BLaER1 (cell line): Measurements from ENCODE around the gene SLC5A3.
A peak's percentile ranks its signal among the peaks of the same experiment; 100 is the strongest.

Experiments
- H3K27ac ChIP-seq: shearing (Covaris generic); formaldehyde crosslinking; 2 replicates; pipeline ENCODE4 v1.8.1; 2022
- H3K27me3 ChIP-seq: shearing (Covaris generic); formaldehyde crosslinking; 2 replicates; pipeline ENCODE4 v1.8.1; 2022
- H3K36me3 ChIP-seq: shearing (Covaris generic); formaldehyde crosslinking; 2 replicates; pipeline ENCODE4 v1.8.1; 2022
- H3K4me1 ChIP-seq: shearing (Covaris generic); formaldehyde crosslinking; 2 replicates; pipeline ENCODE4 v1.8.1; 2022
- H3K4me2 ChIP-seq: shearing (Covaris generic); formaldehyde crosslinking; 2 replicates; pipeline ENCODE4 v1.8.1; 2022
- H3K4me3 ChIP-seq: shearing (Covaris generic); formaldehyde crosslinking; 2 replicates; pipeline ENCODE4 v1.8.1; 2022
- H3K9ac ChIP-seq: shearing (Covaris generic); formaldehyde crosslinking; 2 replicates; pipeline ENCODE4 v1.8.1; 2022
- H3K9me3 ChIP-seq: shearing (Covaris generic); formaldehyde crosslinking; 2 replicates; pipeline ENCODE4 v1.8.1; 2022
- H4K20me1 ChIP-seq: shearing (Covaris generic); formaldehyde crosslinking; 2 replicates; pipeline ENCODE4 v1.8.1; 2022
- Cebpa-rat ChIP-seq: shearing (Covaris generic); IDR thresholded peaks from 2 replicates; pipeline ENCODE4 v1.8.1; 2022

The SLC5A3 gene

GRCh38 chr21:34065027-34065426 lies 8.4 kb upstream of the SLC5A3 start:
- no peak overlapping the region for H3K4me2 ChIP-seq
- H4K20me1 ChIP-seq, result no peaks in the 10 kb centered on the region
- H3K9ac ChIP-seq, result no peak overlapping the region
- no peak overlapping the region for H3K27ac ChIP-seq
- H3K9me3 ChIP-seq, result peaks cover 4% of the 10 kb centered on the region; the same call in 1 of the 2 replicates
- H3K27me3 ChIP-seq, result no peaks in the 10 kb centered on the region
- no peaks in the 10 kb centered on the region for H3K36me3 ChIP-seq
- H3K4me1 ChIP-seq, result no peaks in the 10 kb centered on the region
- H3K4me3 ChIP-seq, result no peak overlapping the region
- TF ChIP-seq Cebpa-rat, result no peak

DNA sequence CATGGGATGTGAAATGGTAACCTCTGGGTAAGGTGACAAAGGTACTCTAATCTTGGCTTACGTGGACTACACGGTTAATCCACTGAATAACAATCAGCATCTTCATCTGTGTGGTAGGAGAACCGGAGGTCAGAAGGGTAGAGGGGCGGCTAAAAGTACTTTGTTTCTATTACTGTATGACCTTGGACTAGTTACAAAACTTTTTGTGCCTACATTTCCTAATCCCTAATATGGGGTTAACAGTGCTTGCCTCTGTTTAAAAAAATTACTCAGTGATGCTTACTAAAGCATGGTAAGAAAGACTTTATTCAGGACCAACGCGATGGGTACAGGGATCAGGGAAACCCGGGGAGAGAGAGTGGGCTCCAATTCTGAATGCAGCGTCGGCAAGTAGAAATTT lies 1.7 kb upstream of the SLC5A3 start:
- no peaks in the 10 kb centered on the region for H3K27me3 ChIP-seq
- no peak for TF ChIP-seq Cebpa-rat
- peaks cover 30% of the 10 kb centered on the region for H3K4me1 ChIP-seq
- peaks cover 8% of the 10 kb centered on the region; the same call in 1 of the 2 replicates for H3K36me3 ChIP-seq
- H3K9ac ChIP-seq, result no peak overlapping the region
- H3K4me3 ChIP-seq, result no peak overlapping the region
- H3K9me3 ChIP-seq, result peaks cover 4% of the 10 kb centered on the region; the same call in 1 of the 2 replicates
- H4K20me1 ChIP-seq, result peaks cover 32% of the 10 kb centered on the region
- no peak overlapping the region for H3K4me2 ChIP-seq
- H3K27ac ChIP-seq, result no peak overlapping the region

DNA sequence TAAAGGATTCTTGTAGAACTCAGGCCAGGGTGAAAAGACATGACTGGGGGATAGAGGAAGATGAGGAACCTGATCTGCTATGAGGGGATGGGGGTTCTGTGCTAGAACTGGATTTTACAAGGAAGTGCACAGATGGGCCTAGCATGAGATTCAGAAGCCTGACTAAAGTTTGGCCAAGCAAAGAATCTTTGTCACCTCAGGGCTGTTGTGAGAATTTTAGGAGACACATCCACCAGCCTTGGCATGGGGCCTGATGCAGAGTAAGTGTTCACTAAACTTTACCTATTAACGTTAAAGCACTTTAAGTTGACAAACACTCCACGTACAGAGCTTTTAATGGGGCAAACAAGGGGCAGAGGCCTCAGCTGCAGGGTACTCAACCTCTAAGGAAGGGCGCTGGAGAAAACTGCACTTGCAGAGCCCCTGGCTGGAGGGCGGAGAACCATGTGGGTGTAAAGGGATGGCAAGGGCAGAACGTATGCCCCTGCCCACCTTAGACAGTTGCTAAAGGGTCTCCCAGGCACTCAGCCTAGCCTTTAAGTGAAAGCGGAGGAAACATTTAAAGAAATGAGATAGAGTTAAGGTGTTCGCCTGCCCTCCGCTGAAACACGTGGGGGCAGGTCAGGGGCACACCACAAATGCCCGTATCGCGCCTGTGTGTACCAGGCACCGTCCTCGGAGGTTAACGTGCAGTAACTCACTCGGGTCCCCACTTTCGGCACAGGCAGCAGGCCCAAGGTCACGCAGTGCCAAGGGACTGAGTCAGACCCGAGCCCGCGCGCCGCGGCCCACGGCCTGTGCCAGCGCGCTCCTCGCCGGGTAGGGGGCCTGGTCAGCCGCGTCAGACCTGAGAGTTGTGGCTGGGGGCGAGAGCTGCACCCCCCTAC lies 990 bp upstream of the SLC5A3 start:
- TF ChIP-seq Cebpa-rat, result no peak
- peak overlapping the region; percentile 75 for H3K27ac ChIP-seq
- H3K36me3 ChIP-seq, result peaks cover 8% of the 10 kb centered on the region; the same call in 1 of the 2 replicates
- peaks cover 39% of the 10 kb centered on the region for H4K20me1 ChIP-seq
- peak overlapping the region; percentile 78 for H3K4me2 ChIP-seq
- peak overlapping the region; percentile 72 for H3K9ac ChIP-seq
- no peaks in the 10 kb centered on the region for H3K9me3 ChIP-seq
- H3K4me3 ChIP-seq, result peak overlapping the region; percentile 93
- H3K27me3 ChIP-seq, result no peaks in the 10 kb centered on the region
- peaks cover 37% of the 10 kb centered on the region for H3K4me1 ChIP-seq

GRCh38 chr21:34073749-34074282 lies 438 bp downstream of the SLC5A3 start:
- peak overlapping the region; percentile 97 for H3K4me2 ChIP-seq
- H3K9ac ChIP-seq, result peak overlapping the region; percentile 84
- H4K20me1 ChIP-seq, result peaks cover 53% of the 10 kb centered on the region
- peak overlapping the region; percentile 86 for H3K27ac ChIP-seq
- TF ChIP-seq Cebpa-rat, result no peak
- H3K4me3 ChIP-seq, result peak overlapping the region; percentile 93
- peaks cover 51% of the 10 kb centered on the region for H3K4me1 ChIP-seq
- H3K9me3 ChIP-seq, result no peaks in the 10 kb centered on the region
- H3K36me3 ChIP-seq, result peaks cover 8% of the 10 kb centered on the region; the same call in 1 of the 2 replicates
- H3K27me3 ChIP-seq, result no peaks in the 10 kb centered on the region

DNA sequence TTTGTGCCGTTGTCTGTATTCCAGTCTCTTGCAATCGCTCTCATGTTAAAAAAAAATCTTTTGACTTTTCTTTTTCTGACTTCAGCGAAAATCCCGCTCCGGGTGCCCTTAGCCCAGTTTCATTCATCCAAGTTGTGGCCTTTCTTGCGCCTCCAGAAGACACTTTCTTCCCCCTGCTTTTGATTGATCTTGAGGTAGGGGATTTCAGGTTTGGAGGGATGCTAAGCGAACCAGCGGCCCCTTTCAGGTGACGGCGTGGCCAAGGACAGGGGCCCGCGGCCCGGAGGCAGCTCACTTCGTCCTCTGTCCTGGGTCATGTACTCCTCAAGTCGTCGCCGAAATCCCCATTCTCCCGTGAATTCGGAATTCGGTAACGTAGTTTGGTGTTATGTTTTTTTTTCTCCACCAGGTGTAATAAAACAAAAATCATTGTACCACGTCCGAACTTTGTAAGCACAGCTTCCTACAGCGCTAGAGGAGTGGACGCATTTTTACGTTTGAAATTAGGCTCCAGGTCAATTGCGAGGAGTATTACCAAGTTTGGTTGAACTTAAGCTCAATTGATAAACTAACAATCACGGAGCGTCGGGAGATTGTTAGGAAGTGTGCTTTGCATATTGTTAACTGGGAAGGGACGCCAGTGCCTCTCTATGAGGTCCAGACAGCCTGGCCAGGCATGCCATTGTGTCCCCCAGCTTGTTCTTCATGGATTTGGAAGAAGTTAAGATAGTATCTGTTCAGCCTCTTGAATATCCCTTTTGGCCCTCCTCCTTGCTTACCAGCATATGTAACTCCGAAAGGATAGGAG lies 1.1 kb downstream of the SLC5A3 start:
- Histone ChIP-seq H3K27ac (peak overlapping the region; percentile 86), H3K27me3 (no peaks in the 10 kb centered on the region), H3K4me1 (peaks cover 56% of the 10 kb centered on the region), H3K4me3 (peak overlapping the region; percentile 93), H3K36me3 (peaks cover 8% of the 10 kb centered on the region; the same call in 1 of the 2 replicates), H3K9ac (peak overlapping the region; percentile 84), H3K4me2 (peak overlapping the region; percentile 97), H3K9me3 (no peaks in the 10 kb centered on the region), H4K20me1 (peaks cover 60% of the 10 kb centered on the region)
- TF ChIP-seq Cebpa-rat, result no peak

GRCh38 chr21:34075091-34075425 lies 1.7 kb downstream of the SLC5A3 start:
- peak overlapping the region; percentile 93 for H3K4me3 ChIP-seq
- no peak overlapping the region for H3K27ac ChIP-seq
- peak overlapping the region; percentile 97 for H3K4me2 ChIP-seq
- H3K27me3 ChIP-seq, result no peaks in the 10 kb centered on the region
- H3K4me1 ChIP-seq, result peaks cover 56% of the 10 kb centered on the region
- TF ChIP-seq Cebpa-rat, result no peak
- no peaks in the 10 kb centered on the region for H3K9me3 ChIP-seq
- H3K36me3 ChIP-seq, result peaks cover 12% of the 10 kb centered on the region; the same call in 1 of the 2 replicates
- peaks cover 65% of the 10 kb centered on the region for H4K20me1 ChIP-seq
- peak overlapping the region; percentile 84 for H3K9ac ChIP-seq

DNA sequence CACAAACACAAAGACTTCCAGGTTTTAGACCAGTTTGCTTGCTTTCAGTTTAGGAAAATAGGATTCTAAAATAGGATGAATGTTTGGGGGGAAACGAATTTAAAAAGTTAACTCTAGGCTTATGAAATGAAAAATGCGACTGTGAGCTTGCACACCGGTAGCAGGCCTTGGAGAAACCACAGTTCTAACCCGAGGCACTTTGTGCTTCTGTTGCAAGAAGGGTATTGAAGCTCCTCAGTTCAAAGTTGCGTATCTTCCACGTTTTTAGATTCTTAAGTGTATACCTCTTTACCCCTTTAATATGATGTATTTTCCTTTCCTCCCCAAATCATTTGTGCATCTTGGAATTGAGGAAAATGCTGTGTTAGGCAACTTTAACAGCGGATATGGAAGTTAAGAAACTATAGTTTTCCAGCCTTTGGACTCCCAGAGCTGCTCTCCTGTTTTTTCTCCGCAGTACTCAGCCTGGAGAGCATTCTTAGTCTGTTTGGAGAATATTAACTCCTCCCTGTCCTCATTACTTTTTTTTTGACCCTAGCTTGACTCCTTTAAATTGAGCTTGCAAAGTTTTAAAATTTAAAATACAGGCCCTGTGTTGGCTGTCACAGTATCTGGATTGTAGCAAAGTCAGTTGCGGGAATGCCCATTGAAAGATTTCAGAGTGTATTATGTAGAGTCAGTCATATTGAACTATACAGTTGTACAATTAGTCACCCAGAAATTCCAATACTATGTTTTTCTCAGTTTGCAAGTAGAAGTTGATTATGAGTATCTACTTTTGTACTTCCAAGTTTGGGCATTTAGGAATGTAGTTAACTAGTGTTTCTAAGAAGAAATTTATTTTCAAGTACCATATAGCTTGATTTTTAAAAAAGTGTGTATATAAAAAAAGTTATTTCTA lies 2.6 kb downstream of the SLC5A3 start:
- Histone ChIP-seq H3K27ac (no peak overlapping the region), H3K4me2 (peak overlapping the region; percentile 97), H3K9ac (no peak overlapping the region), H3K36me3 (peaks cover 12% of the 10 kb centered on the region; the same call in 1 of the 2 replicates), H3K27me3 (no peaks in the 10 kb centered on the region), H3K4me1 (peaks cover 56% of the 10 kb centered on the region), H3K4me3 (0 out of 2 replicates have a peak overlapping the region, but pooled peaks have one; percentile 93), H3K9me3 (no peaks in the 10 kb centered on the region), H4K20me1 (peaks cover 73% of the 10 kb centered on the region)
- TF ChIP-seq Cebpa-rat, result no peak

- Histone ChIP-seq H3K4me3 (no peak overlapping the region), H3K9me3 (no peaks in the 10 kb centered on the region), H3K36me3 (peaks cover 12% of the 10 kb centered on the region; the same call in 1 of the 2 replicates), H4K20me1 (peaks cover 73% of the 10 kb centered on the region), H3K27me3 (no peaks in the 10 kb centered on the region), H3K27ac (no peak overlapping the region), H3K4me1 (peaks cover 56% of the 10 kb centered on the region), H3K4me2 (peak overlapping the region; percentile 97), H3K9ac (no peak overlapping the region)
- TF ChIP-seq Cebpa-rat, result no peak
These were observed 3.5 kb downstream of the SLC5A3 start for GRCh38 chr21:34076835-34077234.

GRCh38 chr21:34077888-34078287 lies 4.5 kb downstream of the SLC5A3 start:
- TF ChIP-seq Cebpa-rat, result no peak
- H3K36me3 ChIP-seq, result peaks cover 19% of the 10 kb centered on the region; the same call in 1 of the 2 replicates
- H3K9ac ChIP-seq, result no peak overlapping the region
- peaks cover 78% of the 10 kb centered on the region for H4K20me1 ChIP-seq
- peaks cover 51% of the 10 kb centered on the region for H3K4me1 ChIP-seq
- H3K4me3 ChIP-seq, result no peak overlapping the region
- H3K27ac ChIP-seq, result no peak overlapping the region
- no peaks in the 10 kb centered on the region for H3K27me3 ChIP-seq
- H3K4me2 ChIP-seq, result peak overlapping the region; percentile 97
- no peaks in the 10 kb centered on the region for H3K9me3 ChIP-seq
